Inferior parietal cortex (tissue), 1 donor: ENCODE results near the gene SULF2.

Experiments
- DNase-seq: peaks from one replicate; pipeline ENCODE4 v3.0.0-alpha.2; 2016; ENCODE audit errors: extremely low spot score

Gene SULF2

DNA sequence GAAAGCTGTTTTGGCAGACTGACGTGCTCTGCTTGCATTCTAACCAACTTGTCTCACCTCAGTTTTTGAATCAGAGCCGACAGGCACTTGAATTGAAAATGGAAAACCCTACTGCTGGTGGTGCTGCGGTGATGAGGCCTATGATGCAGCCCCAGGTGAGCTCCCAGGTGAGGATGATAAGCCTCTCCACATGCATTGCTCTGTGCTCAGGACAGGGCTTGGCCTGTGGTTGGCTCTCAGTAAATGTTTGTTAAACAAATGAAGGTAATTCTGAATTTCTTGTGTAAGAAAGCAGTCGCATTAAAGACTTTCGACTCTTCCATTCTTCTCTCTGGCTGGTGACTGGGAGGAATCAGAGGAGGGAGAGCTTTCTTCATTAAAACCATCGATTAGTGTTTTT is 136.3 kb downstream of the SULF2 start:
- no peak for DNase-seq

DNA sequence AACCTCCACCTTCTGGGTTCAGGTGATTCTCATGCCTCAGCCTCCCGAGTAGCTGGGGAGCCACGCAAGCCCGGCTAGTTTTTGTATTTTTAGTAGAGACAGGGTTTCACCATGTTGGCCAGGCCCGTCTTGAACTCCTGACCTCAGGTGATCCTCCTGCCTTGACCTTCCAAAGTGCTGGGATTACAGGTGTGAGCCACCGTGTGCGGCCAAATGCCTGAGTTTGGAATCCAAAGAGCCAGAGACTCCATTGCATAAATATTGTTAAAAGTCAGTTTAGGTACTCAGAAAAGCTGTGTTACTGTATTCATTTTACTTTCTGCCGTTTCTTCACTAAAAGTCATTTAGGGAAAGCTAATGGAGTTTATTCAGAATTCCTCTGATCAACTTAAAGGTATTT is 137.3 kb downstream of the SULF2 start:
- DNase-seq = no peak

DNA sequence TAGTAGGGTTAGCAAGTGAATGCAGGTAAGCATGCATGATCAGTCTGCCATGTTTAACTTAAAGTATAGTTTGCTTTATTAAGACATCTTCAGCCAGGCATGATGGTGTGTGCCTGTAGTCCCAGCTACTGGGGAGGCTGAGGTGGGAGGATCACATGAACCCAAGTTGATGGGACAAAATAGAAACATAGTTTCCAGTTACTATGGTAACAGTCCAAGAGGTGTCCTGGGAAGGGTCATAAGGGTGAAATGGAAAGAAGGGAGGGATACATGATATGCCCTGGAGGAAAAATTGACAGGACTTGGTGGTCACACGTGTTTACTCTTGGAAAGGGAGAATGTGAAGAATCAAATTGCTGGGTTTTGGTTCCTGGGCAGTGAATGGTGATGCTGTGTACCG is 139.6 kb downstream of the SULF2 start:
- DNase-seq = no peak

DNA sequence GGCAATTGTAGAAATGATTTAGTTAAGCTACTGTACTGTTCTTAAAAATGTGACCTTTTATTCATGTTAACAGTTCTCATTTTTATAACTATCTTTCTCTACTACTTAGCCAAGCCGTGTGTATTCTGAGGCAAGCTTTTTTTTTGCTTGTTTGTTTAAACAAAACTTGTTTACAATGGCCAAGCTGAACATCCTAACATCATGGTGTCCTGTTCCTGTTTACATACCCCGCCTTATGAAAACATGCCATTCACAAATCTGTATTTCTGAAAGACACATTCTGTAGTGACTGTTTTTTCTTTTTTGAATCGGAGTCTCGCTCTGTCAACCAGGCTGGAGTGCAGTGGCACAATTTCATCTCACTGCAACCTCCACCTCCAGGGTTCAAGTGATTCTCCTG is 142.7 kb downstream of the SULF2 start:
- DNase-seq = no peak

DNA sequence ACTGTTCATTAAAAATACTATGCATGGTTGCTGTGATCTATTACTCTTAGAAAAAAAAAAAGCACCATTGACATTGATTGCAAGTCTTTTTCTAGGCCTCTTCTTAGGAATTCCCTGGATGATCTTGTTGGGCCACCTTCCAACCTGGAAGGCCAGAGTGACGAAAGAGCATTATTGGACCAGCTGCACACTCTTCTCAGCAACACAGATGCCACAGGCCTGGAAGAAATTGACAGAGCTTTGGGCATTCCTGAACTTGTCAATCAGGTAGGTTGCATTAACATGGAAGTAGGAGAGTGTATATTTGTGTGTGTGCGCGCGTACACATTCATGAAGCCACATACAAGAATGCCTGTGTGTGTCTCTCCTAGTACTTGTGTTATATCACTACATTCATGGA is 143.2 kb downstream of the SULF2 start:
- DNase-seq = no peak

DNA sequence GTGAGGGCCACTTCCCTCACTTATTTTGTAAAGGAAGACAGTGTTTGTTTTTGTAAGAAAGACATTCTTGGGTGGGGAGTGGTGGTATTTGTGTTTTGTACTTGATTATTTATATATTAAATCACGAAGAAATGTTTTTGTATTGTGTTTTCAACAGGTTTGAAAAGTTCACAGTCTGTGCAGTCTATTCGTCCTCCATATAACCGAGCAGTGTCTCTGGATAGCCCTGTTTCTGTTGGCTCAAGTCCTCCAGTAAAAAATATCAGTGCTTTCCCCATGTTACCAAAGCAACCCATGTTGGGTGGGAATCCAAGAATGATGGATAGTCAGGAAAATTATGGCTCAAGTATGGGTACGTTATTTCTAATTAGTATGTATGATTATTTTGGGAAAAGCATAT is 146.4 kb downstream of the SULF2 start:
- no peak for DNase-seq

DNA sequence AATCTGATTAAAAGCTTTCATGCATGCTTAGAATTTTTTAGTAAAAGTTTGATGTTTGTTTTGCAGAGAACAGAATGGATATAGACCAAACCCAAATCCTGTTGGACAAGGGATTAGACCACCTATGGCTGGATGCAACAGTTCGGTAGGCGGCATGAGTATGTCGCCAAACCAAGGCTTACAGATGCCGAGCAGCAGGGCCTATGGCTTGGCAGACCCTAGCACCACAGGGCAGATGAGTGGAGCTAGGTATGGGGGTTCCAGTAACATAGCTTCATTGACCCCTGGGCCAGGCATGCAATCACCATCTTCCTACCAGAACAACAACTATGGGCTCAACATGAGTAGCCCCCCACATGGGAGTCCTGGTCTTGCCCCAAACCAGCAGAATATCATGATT is 150.0 kb downstream of the SULF2 start:
- DNase-seq = no peak

DNA sequence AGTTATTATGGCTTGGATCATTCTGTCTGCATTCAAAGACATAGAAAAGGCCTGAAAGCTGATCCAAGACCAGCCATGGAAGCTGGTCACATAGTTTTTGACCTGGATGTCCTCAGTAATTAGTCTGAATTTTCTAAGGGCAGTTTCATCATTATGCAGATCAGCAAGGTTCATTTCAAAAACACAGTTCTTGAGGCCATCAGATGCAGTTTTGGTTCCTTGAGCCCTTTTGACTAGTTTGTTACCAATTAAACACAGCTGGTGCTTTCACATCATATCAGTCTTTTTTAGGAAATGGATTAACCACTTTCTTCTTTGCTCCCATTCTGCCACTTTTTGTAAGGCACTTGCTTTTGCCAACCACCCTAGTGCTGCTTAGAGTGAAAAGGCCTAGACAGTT is 154.2 kb downstream of the SULF2 start:
- DNase-seq = no peak

DNA sequence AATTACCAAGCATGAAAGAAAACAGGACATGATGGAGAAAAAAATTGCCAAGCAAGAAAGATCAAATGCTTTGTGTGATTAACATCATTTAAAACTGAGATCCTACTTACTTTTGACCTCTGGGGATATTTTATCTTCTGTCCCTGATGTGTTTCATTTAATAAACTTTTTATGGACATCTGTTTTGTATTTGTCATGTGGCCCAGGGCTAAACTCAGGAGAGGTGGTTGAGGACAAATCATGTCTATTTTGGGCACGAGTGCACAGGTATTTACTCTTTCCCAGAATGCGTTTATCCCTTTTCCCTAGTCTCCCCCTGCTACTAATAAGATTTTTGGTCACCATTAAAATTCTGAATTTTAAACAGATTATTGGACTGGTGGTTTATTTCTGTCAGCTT is 155.4 kb downstream of the SULF2 start:
- no peak for DNase-seq

DNA sequence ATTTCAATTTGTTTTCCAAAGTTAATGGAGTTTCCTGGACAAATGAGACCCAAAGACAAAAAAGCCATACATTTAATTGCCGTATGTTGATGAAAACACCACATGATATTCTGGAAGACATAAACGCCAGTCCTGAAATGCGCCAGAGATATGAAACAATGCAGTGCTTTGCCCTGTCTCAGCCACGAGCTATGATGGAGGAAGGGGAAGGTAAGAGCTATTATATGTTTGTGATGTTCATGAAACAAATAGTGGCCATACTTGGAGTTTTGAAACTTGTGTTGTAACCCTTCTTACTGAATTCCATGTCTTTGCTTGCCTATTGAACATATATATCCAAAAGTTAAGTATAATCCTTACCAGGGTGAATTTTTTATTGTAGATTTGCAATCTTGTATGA is 157.7 kb downstream of the SULF2 start:
- DNase-seq = no peak

DNA sequence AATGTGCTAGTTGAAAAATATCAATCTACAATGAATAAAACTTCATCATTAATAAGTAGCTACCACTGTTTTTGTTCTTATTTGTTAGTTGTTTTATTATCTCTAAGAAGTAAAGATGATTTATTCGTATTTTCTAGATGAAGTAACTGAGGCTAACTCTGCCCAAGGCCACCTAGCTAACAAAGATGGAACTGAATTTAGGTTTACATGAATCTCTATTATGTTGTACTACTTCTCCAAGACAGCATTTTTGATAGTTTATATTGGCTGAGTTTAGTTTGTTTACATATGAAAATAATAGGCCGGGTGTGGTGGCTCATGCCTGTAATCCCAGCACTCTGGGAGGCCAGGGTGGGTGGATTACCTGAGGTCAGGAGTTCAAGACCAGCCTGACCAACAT is 162.1 kb downstream of the SULF2 start:
- no peak for DNase-seq

DNA sequence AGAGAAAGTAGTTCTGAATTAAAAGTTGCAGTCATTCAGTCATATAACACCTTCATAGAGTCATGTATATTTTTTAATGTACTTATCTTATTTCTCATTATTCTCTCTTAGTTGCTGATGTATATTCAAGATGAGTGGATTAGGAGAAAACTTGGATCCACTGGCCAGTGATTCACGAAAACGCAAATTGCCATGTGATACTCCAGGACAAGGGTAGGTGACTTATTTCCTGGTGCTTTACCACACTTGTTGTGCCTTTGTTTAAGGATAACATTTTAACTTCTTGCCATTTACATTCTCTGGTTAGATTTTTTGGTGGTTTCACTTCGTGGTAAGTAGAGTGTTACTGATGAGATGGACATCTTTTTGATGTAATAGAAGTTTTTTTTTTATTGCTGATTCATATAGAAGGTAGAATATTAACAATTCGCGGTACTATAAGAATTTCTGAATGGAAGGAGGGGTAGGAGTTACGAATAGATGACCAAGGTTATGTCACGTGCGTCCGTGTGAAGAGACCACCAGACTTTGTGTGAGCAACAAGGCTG is 163.1 kb downstream of the SULF2 start:
- DNase-seq = no peak

DNA sequence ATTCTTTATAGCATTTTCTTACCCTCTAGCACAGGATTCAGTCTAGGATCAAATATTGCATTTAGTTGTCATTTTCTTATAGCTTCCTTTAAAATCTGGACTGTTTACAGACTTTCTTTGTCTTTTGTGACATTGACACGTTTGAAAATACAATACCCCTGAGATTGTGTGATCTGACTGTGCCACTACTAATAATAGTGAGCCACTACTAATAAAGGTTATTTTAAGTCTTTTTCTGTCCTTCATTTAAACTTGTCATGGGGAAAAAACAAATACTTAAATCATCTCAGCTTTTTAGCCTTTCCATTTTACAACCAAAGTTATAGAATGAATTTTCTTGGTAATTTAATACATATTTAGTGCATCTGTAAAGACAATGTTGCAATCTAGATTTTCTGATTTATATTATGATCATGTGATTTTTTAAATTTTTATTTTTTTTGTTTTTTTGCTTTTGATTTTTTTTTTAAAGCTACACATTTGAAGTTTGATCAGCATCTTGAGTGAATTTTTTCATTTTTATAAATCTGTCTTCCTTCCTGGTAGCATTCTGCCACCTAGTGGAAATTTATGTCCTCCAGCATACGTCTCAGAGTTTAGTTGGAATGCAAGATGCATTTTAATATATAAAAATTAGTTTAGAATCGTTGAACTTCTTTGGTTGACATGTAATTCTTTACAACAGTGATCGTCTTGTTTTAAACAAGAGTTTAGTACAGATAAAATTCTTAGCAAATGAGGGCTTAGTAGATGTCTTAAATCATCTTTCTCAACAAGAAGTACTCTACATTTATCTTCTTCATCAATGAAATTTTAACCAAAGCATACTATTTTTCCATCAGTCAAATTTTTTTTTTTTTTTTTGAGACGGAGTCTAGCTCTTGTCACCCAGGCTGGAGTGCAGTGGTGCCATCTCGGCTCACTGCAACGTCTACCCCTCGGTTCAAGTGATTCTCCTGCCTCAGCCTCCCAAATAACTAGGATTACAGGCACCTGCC is 164.2 kb downstream of the SULF2 start:
- DNase-seq = peak; percentile 69

DNA sequence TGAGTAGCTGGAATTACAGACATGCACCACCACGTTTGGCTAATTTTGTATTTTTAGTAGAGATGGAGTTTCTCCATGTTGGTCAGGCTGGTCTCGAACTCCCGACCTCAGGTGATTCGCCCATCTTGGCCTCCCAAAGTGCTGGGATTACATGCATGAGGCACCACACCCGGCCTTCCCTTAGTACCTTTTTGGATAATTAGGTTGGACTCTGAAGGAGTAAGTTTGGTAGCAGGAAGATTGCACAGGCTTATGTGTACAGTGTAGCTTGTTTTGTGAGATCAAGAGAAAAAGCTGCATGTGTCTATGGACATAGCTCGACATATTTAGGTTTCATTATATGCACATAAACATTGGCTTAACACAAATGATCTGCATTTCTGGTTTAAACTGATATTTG is 166.8 kb downstream of the SULF2 start:
- DNase-seq = no peak

DNA sequence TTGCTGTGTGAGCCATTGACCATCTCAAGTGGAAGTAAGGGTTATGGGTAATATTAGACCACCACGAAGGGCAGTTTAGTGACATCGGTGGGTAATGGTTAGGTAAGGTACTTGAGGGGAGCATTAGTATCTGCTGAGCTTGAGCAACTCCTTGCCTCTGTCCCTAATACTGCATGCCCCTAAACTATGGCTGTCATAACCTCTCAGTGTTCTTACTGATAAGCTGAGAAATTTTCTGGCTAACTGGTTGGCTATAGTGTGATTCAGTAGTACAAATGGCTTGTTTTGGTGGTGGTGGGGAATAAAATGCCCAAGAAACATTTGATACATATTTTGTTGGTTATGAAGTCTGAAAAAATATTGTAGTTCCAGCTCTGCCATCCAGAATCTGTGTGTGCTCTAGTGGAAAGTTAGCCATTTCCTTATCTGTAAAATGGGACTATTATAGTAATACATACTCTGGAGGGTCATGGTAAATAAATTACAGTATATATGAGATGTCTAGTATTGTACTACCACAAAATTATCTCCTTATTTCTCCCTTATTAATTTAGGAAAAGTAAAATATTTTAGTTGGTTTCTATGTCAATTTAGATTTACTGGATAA is 170.5 kb downstream of the SULF2 start:
- DNase-seq = no peak

DNA sequence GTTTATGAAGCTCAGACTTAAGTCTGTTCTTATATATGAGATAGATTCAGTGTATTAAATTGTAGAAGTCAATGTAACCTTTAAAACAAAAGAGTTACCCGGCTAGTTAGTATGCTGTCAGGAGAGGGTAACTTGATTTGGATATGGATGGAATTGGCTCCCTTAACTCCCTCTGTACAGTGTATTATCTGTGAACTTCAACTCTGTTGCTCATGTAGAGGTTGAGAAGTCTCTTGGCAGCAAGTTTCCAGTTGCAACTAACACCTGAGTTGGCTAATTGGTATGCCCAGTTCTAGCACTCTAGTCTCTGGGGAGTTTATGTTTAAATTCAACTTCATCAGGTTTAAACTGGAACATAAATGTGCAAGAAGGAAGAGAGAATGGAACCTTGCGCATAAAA is 172.6 kb downstream of the SULF2 start:
- no peak for DNase-seq

DNA sequence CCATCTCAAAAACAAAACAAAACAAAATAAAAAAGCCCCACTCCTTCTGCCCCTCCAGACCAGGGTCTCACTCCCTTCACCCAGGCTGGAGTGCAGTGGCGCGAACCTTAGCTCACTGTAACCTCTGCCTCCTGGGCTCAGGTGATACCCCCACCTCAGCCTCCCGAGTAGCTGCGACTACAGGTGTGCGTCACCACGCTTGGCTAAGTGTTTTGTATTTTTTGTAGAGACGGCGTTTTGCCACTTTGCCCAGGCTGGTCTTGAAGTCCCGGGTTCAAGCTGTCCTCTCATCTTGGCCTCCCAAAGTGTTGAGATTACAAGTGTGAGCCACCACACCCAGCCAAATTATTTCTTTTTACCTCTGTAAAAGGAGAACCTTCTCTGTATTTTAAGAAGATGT is 173.5 kb downstream of the SULF2 start:
- DNase-seq = no peak

DNA sequence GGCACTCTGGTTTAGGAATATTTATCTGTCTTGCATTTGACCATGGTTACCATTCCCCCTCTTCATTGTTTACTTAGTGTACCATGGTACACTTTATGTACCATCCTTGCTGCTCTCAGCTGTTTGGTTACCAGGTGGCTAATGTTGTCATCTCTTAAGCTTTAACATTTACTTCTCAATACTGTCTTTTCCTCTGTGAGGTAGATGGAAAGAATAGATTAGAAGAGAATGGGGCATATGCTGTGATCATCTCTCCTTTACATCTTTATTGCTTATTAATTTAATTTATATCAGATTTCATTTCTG is 174.4 kb downstream of the SULF2 start:
- DNase-seq = no peak

DNA sequence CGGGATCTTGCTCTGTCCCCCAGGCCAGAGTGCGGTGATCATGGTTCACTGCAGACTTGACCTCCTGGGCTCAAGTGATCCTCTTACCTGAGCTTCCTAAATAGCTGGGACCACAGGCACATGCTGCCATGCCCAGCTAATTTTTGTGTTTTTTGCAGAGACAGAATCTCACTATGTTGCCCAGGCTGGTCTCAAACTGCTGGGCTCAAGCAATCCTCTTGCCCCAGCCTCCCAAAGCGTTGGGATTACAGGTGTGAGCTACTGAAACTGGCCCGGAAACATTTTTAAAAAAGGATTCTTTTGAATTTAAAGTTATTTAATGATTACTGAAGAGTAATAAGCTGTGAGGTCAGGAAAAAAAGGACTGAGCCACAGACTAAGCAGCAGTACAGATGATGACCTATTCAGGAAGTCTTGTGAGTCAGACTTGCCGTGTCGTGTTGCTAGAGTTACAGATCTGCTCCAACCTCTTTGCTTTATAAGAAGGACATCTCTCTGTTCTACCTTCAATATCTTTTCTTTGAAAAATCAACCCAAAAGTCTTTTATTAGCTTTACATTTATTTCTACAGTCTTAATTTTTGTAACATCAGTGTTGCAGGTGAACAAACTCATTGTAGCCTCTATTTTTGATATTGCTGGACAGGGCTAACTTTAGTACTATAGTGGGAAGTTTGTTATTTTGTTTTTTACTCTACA is 174.9 kb downstream of the SULF2 start:
- no peak for DNase-seq

DNA sequence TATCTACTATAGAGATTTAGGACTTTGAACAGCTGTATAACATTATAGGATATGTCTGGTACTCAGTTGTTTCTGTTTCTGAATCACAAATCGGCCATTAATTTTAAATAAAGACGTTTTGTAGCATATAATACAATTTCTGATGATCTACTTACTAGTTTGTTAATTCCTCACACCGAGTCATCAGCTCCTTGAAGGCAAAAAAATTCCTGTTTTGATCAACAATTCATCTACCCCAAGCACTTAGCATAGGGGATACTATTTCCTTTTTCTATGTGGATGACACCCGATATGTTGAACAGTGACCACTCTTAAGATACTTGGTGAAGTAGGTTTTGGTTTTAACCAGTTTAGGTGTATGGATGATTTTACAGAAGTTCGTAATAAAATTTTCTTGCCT is 176.3 kb downstream of the SULF2 start:
- DNase-seq = no peak
